ENCODE results near the gene CAMK1G.

The CAMK1G gene

GRCh38 chr1:209565759-209566678, 17.5 kb upstream of the CAMK1G start:
- DNase-seq, result peak; percentile 73

DNA sequence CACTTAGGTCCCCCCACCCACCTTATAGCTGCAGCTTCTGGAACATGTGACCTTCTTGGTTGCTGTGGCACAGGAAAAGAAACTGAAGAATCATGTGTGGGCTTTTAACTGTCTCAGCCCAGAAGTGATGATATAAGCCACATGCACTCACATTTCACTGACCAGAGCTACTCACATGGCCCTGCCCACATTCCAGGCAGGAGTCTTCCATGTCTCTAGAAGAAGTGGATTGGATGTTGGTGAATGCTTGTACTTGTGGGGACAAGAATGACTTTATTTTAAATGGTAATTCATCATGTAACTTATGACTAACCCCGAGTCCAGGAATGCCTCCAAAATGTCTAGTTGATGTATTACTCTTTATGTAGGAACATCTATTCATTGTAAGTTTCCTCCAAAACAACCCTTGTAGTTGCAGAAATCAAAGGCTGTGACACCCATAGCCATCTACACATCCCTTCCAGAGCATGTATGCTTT, 15.8 kb upstream of the CAMK1G start:
- DNase-seq, result no peak

DNA sequence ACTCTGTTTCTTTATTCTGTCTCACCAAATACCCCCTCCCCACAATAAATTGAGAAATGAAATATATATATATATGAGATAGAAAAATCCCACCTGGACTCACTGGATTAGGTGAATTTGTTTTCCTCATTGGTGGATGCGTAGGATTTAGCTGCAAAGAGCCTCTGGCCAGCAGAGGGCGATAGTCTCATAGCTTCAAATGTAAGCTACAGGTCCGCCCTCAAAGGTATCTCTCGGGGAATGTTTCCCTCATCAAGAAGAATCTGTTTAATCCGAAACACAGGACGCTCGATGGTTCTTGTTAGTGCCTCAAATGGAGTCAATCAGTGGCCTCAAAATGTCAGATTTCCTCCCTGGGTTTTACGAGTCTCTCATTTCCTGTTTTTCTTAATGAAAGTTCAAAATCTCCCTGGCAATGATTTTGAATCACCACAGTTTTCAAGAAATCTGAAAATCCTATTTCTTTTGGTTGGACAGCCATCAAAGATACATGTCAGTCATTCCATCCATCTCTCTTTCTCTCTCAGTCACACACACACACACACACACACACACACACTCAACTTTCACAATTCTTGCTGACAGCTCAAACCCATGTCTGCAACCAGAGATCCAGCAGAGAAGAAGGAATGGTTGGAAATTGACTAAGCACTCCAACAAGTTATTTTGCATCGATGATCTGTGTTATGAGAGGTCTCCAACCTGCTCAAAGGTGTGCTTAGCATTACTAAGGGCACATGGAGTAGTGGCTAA, 13.9 kb upstream of the CAMK1G start:
- peak; percentile 80 for DNase-seq

- no peak for DNase-seq
Observed at GRCh38 chr1:209570743-209571142, 12.8 kb upstream of the CAMK1G start.

DNA sequence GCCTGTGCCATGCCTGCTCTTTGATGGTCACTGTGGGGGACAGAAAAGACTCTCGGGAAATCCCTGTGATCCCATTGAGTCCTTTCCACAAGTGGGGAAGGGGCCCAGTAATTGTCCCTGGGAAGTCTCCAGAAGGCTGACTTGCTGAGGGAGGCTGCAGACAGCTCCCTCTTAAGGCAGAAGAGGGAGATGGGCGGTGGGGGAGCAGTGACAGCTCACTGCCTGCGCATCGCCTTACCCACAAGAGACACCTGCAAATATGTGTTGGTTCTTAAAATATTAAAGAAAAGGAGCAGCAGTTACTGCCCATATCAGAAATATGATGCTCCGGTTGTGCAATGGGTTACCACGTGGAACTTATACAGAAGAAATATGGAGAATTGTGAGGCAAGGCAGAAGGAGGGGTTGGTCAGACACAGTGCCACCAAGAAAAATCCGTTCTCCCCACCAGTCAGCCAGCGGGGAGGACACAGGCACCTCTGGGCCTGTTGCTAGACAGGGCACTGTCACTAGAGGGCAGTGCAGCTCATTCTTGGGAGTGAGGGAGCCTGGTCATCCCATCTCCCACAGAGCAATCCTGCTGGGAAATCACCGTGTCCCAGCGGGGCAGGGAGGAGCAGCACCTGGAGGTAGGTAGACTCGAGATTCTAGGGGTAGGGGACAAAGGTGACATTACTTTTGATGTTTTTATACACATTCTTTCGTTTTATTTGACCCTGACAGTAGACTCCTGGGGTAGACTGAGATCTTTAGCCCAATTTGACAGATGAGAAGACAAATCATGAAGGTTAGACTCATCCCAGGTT, 6.9 kb upstream of the CAMK1G start:
- peak; percentile 67 for DNase-seq

GRCh38 chr1:209577346-209577745, 6.2 kb upstream of the CAMK1G start:
- no peak for DNase-seq

GRCh38 chr1:209580577-209580976, 2.9 kb upstream of the CAMK1G start:
- DNase-seq, result no peak

- no peak for DNase-seq
Observed at GRCh38 chr1:209584231-209584672, 738 bp downstream of the CAMK1G start.

DNA sequence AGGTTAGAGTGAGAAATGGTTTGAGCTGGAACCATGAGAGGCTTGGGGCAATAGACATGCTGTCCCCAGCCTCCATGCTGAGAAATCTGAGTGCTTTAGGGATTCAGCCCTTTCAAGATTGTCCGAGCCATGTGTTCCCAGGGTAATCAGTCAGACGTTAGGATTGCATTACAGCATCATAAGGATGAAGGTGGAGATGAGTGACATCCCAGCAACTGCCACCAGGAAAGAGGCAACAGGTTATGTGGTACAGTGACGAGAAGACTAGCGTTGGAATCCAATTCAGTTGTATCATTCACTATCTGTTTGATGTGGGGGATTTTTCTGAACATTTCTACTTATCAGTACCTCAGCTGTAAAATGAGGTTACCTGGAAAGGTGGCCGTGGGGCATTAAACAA, 1.7 kb downstream of the CAMK1G start:
- no peak for DNase-seq

- DNase-seq, result peak; percentile 17
Observed at GRCh38 chr1:209585672-209586071, 2.2 kb downstream of the CAMK1G start.

GRCh38 chr1:209586221-209586740, 2.8 kb downstream of the CAMK1G start:
- no peak for DNase-seq

GRCh38 chr1:209587789-209588188, 4.3 kb downstream of the CAMK1G start:
- DNase-seq, result no peak

- DNase-seq, result no peak
Observed at GRCh38 chr1:209589440-209589839, 5.9 kb downstream of the CAMK1G start.

DNA sequence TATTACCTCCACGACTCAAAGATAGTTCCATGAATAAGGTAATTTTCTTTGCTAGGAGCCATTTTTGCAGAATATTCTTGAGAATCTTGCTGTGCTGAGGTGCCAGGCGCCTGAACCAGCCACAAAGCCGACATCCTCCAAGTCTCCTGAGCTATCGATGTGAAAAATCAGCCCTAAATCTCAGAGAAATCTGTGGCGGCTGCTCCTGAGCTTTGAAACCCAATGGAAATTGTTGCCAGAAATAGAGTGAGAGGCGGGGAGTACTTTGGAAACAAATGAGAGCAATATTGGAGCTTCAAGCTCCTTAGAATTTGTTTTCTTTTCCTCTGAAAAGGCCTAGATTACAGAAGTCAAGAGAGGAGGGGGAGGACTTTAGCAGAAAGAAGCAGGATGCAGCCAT, 6.3 kb downstream of the CAMK1G start:
- DNase-seq, result no peak

- no peak for DNase-seq
Observed at GRCh38 chr1:209590405-209590804, 6.9 kb downstream of the CAMK1G start.

GRCh38 chr1:209593747-209594146, 10.2 kb downstream of the CAMK1G start:
- DNase-seq, result no peak

GRCh38 chr1:209594440-209594839, 10.9 kb downstream of the CAMK1G start:
- DNase-seq, result no peak

- DNase-seq, result no peak
Observed at GRCh38 chr1:209595028-209595427, 11.5 kb downstream of the CAMK1G start.

GRCh38 chr1:209595599-209596285, 12.2 kb downstream of the CAMK1G start:
- DNase-seq, result no peak

GRCh38 chr1:209597499-209597898, 14.0 kb downstream of the CAMK1G start:
- no peak for DNase-seq

DNA sequence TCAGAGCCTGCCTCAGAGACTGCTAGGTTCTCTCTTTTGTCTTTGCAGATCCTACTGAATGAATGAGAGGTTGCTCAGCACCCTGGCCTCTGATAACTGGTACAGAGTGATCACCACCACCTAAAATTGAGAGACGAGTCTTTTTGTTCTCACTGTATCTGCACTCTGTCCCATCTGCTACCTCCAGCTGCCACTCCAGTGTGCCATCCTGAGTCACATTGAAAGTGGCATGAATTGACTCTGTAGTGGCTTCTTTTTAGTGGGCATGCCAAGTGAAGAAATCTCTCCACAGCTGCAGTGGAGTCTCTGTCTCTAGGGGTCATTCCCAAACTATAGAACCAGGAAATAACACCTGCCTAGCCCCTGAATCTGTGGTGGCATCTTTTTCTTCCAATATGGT, 14.7 kb downstream of the CAMK1G start:
- DNase-seq, result no peak

- DNase-seq, result no peak
Observed at GRCh38 chr1:209600541-209600940, 17.0 kb downstream of the CAMK1G start.

All from activated naive CD4-positive, alpha-beta T cell treated with anti-CD3 and anti-CD28 coated beads, Interleukin-2, amount 50 U/mL, for 16 hours (primary cell).